ENCODE results near the gene SETD1A.

SETD1A gene

DNA sequence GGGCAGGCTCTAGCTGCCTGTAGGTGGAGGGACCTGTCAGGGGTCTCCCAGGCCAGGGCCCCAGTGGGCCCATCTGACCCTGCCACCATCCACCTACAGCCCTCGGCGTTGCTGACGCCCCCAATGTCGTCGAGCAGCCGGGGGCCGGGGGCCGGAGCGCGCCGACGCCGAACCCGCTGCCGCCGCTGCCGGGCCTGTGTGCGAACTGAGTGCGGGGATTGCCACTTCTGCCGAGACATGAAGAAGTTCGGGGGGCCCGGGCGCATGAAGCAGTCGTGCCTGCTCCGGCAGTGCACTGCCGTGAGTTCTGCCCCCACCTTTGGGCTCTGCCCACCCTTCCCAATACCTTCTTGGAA, 31.9 kb upstream of the SETD1A start:
- H3K27ac ChIP-seq = no peak overlapping the region
- TF ChIP-seq ZFX (IDR thresholded peaks at IDR 0.05) = no peak
- TF ChIP-seq, protein P1, sequence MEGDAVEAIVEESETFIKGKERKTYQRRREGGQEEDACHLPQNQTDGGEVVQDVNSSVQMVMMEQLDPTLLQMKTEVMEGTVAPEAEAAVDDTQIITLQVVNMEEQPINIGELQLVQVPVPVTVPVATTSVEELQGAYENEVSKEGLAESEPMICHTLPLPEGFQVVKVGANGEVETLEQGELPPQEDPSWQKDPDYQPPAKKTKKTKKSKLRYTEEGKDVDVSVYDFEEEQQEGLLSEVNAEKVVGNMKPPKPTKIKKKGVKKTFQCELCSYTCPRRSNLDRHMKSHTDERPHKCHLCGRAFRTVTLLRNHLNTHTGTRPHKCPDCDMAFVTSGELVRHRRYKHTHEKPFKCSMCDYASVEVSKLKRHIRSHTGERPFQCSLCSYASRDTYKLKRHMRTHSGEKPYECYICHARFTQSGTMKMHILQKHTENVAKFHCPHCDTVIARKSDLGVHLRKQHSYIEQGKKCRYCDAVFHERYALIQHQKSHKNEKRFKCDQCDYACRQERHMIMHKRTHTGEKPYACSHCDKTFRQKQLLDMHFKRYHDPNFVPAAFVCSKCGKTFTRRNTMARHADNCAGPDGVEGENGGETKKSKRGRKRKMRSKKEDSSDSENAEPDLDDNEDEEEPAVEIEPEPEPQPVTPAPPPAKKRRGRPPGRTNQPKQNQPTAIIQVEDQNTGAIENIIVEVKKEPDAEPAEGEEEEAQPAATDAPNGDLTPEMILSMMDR (conservative IDR thresholded peaks at IDR 0.05) = no peak

DNA sequence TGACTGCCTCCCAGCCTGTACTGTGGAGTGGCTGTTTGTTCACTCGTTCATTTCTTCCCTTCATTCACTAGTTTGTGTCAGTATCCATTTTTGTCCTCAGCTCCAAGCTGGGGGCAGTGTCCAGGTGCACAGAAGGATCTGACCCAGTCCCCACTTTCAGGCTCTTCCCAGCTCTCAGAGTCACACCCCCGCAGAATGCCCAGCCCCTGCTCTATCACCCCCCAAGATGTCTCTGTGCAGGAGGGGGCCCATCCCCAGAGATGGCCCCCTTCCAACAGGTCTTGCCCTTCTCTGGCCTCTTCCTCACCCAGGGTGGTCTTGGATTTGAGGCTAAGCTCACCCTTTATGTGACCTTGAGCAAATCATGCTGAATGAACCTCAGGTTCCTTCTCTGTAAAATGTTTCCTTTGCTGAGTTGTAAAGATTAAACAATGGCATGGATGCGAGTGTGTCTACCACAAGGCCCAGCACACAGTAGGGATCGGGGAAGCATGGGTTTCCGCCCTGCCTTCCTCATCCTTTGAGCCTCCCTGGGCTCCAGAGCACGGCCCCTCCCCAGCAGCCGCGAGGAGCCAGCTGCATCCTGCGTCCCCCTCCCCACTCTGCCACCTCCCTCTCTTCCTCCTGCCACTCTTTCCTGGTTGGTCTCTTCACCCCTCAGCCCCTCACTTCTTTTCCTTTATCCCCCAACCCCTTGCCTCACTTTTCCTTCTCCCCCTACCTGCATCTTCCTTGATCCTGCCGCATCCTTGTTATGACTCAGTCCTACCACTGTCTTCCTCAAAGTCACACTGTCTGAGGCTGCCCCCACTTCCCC, 31.4 kb upstream of the SETD1A start:
- H3K27ac ChIP-seq = no peak overlapping the region
- no peak for TF ChIP-seq ZFX (IDR thresholded peaks at IDR 0.05)
- TF ChIP-seq, protein P1 (conservative IDR thresholded peaks at IDR 0.05) = no peak

DNA sequence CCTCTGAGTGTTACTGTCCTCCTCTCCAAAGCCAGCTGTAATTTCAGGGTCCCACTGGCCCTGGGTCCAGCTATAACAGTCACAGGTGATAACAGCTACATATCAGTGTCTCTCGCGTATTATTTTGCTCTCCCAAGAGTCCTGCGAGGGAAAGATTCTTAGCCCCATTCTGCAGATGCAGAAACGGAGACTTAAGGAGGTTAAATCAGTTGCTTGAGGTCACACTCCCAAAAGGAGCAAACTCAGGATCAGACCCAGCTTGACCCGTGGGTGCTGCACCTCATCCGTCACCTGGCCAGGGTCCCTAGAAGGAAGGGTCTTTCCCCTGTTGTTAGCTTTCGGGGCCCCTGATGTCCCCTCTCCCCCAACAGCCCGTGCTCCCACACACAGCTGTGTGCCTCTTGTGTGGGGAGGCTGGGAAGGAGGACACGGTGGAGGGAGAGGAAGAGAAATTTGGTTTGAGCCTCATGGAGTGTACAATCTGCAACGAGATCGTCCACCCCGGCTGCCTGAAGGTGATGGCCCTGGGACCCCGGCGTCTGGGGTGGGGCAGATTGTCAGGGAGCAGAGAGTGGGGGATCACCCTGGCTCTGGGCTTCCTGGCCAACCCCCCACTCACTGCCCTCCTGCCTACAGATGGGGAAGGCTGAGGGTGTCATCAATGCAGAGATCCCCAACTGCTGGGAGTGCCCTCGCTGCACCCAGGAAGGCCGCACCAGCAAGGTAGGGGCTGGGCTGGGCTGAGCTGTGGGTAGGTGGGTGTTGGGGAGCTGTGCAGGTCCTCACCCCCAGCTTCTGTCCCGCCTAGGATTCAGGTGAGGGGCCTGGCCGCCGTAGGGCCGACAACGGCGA, 30.4 kb upstream of the SETD1A start:
- no peak for TF ChIP-seq ZFX (IDR thresholded peaks at IDR 0.05)
- TF ChIP-seq, protein P1 (conservative IDR thresholded peaks at IDR 0.05) = no peak
- H3K27ac ChIP-seq = no peak overlapping the region

DNA sequence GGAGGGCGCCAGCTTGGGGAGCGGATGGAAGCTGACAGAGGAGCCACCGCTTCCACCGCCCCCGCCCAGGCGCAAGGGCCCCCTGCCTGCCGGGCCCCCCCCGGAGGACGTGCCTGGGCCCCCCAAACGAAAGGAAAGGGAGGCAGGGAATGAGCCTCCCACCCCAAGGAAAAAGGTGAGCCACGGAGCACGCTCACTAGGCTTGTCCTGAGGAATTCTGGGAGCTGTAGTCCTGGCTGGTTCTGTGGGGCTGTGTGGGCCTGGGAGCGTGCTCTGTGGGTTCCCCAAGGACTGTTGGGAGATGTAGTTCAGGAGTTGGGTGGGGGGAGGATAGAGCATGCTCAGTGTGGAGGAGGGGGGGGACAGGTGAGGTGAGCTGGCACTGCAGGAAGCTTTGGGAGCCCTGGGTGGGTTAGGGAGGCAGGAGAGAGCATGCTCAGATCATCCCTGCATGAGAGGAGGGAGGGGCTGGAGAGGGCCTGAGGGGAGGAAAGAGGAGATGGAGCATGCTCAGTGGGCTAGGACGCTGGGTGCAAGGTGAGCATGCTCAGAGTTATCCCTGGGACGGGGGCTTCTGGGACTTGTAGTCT, 29.7 kb upstream of the SETD1A start:
- no peak overlapping the region for H3K27ac ChIP-seq
- TF ChIP-seq ZFX (IDR thresholded peaks at IDR 0.05) = no peak
- TF ChIP-seq, protein P1 (conservative IDR thresholded peaks at IDR 0.05) = no peak

DNA sequence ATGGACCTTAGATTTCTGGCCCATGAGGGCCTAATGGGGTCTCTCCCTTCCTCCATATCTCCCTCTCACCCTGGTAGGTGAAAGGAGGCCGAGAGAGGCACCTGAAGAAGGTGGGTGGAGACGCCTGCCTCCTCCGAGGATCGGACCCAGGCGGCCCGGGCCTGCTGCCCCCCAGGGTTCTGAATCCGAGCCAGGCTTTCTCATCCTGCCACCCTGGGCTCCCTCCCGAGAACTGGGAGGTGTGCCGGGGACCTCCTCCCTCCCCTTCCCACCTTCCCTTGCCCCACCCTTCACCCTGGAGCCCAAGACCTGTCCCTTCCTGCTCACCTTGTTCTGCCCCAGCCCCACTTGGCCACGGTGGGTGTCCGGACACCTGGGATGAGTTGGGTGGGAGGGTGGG, 29.2 kb upstream of the SETD1A start:
- H3K27ac ChIP-seq = no peak overlapping the region
- TF ChIP-seq, protein P1 (conservative IDR thresholded peaks at IDR 0.05) = no peak
- no peak for TF ChIP-seq ZFX (IDR thresholded peaks at IDR 0.05)

DNA sequence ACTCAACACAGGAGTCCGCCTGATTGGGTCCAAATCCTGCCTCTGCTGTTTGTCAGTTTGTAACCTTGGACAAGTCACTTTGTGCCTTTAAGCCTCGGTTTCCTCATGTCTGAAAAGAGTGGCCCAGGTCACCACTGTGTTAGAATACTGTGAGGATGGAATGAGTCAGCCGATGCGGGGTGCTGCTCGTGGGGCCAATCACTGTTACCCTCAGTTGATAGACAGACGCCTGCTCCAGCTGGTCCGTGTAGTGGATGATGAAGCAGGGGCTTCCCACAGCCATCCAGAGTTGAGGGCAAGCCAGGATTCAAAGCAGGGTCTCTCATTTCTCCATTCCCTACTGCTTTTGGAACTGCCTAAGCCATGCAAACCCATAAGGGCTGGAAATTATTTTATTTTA, 28.4 kb upstream of the SETD1A start:
- H3K27ac ChIP-seq = no peak overlapping the region
- TF ChIP-seq ZFX (IDR thresholded peaks at IDR 0.05) = no peak
- TF ChIP-seq, protein P1 (conservative IDR thresholded peaks at IDR 0.05) = no peak

DNA sequence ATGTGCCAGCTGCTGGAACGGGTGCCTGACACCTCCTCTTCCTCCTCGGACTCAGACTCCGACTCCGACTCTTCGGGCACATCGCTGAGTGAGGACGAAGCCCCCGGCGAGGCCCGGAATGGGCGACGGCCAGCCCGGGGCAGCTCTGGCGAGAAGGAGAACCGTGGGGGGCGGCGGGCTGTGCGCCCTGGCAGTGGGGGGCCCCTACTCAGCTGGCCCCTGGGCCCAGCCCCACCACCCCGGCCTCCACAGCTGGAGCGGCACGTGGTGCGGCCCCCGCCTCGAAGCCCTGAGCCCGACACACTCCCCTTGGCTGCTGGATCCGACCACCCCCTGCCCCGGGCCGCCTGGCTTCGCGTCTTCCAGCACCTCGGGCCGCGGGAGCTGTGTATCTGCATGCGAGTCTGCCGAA, 27.4 kb upstream of the SETD1A start:
- H3K27ac ChIP-seq = no peak overlapping the region
- TF ChIP-seq ZFX (IDR thresholded peaks at IDR 0.05) = no peak
- TF ChIP-seq, protein P1 (conservative IDR thresholded peaks at IDR 0.05) = no peak
